NCI-H2107 treated with DMSO at 0.1 percent for 48 hours (cell line): ENCODE measurements around the gene NOS1.
"Not testable (repeated sequence)": the region's sequence is repeated elsewhere in the genome, so short reads cannot be mapped to it uniquely, and the experiment has no call there.

ENCODE experiments used
- DNase-seq: peaks from one replicate; lab custom pipeline; 2025; ENCODE audit not compliant: unreplicated experiment; lab: John Stamatoyannopoulos, UW

The NOS1 gene

GRCh38 chr12:117361347-117361751 lies at the start of gene NOS1:
Gene NOS1 (minus strand): TSS chr12:117361626. CDS start chr12:117331069, 30,557 bp downstream.
- DNase-seq, result no peak

- no peak for DNase-seq
These were observed 47.9 kb upstream of the NOS1 start for GRCh38 chr12:117409286-117409685.

GRCh38 chr12:117408161-117408791 lies 46.9 kb upstream of the NOS1 start:
- peak; percentile 20 for DNase-seq

DNA sequence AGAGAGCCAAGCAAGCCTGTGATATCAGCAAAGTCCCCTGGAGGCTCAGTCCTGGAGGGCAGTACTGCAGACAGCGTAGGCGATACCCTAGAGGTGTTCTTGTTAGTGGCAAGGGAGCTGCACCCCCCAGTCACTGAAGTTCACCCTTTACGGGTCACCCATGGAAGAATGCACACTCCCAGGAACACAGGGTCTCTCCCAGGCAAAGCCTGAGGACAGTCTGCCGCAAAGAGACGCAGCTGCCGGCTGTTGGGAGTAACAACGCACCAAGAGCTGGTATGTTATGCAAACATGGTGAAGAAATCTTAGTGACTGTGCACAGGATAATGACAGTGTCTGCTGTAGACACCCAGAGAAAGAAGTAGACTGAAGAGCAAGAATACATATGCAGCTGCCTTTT lies 43.5 kb upstream of the NOS1 start:
- no peak for DNase-seq

DNA sequence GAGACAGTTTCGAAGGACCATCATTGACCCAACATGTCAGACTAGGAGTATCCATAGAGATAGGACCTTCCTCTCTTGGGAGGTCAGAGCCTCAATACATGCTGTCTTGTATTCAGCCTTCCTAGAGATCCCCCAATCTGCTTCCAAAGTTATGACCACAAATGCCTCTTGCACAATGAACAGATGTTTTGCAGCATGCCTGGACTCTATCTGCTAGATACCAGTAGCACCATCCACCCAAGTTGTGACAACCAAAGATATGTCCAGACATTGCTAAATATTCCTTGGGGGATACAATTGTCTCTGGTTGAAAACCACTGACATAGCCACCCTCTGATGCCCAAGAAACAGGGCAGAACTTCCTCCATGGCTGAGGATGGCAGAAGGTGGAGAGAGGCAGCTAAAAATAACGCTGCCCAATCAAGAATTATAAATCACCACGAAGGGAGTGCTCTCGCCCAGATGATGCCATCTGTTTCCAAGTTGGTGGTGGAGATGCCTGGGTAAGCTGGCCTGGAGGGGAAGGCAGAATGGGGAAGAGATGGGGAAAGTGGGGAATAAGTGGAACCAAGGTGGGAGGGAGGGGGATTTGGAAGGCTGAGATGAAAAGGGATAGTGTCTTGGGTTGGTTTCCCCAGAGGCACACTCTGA lies 42.9 kb upstream of the NOS1 start:
- no peak for DNase-seq

GRCh38 chr12:117403586-117404139 lies 42.2 kb upstream of the NOS1 start:
- no peak for DNase-seq

DNA sequence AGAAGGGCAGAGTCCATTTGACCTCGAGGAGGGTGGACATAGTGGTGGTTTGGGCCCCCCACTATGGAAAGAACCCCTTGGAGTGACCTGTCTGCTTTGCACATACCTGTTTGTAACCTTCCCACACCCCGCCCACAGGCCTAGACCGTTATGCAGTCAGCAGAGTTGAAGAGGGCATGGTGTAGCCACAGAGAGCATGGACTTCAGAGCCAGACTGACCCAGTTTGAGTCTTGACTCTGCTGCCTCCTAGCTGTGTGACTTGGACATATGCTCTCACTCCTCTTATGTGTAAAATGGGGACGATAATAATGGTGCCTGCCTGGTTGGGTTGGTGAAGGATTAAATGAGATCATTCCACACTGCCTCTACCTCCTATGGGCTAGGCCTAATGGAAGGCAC lies 40.9 kb upstream of the NOS1 start:
- no peak for DNase-seq

- no peak for DNase-seq
These were observed 39.5 kb upstream of the NOS1 start for GRCh38 chr12:117400912-117401311.

DNA sequence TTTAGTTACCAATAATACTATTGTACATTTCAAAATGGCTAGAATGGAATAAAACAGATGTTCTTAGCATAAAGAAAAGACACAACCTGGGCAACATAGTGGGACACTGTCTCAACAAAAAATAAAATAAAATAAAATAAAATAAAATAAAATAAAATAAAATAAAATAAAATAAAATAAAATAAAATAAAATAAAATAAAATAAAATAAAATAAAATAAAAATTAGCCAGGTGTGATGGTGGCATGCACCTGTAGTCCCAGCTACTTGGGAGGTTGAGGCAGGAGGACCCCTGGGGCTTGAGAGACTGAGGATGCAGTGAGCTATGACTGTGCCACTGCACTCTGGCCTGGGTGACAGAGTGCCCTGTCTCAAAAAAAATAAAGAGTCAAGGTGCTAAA lies 37.1 kb upstream of the NOS1 start:
- not testable (repeated sequence) for DNase-seq

DNA sequence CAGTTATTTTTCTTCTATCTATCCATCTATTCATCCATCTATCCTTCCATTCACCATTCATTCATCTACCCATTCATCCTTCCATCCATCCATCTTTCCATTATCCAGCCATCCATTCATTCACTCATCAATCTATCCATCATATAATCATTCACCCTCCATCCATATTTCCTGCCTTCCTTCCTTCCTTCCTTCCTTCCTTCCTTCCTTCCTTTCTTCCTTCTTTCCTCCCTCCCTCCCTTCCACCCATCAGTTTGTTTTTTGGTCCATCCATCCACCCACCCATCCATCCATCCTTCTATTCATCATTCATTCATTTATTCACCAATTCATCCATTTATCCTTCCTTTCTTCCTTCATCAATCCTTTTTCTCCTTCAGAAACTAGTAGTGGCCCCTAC lies 34.3 kb upstream of the NOS1 start:
- DNase-seq, result no peak

GRCh38 chr12:117394491-117394890 lies 33.1 kb upstream of the NOS1 start:
- no peak for DNase-seq

DNA sequence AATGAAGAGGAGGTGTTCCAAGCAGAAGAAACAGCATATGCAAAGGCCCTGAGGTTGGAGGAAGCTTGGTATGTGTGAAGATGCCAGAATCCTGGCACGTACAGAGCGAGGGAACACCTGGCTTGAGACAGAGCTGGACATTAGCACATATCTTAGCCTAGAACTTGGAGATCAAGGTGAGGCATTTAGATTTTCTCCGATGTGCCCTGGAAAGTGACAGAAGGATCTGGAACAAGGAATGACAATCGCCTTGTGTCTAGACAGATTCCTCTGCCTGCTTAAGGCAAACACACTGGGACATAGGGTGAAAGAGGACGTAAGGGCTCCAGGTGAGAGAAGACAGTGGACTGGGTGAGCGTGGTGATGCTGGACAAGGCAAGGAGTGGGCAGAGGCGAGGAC lies 32.2 kb upstream of the NOS1 start:
- no peak for DNase-seq

DNA sequence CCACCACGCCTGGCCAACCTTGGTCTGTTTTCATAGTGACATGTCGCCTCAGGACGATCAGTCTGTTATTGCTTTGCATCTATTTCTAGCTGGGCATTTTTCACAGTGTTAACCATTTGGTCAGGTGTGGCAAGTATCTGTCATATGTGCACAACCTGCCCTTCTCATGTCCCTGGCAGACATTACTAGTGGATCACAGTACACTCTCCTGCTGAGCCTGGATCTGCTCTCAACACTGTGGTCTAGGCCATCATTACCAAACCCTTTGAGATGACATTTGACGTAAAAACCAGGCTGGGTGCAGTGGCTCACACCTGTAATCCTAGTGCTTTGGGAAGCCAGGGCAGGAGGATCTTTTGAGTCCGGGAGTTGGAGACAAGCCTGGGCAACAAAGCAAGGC lies 29.4 kb upstream of the NOS1 start:
- no peak for DNase-seq

DNA sequence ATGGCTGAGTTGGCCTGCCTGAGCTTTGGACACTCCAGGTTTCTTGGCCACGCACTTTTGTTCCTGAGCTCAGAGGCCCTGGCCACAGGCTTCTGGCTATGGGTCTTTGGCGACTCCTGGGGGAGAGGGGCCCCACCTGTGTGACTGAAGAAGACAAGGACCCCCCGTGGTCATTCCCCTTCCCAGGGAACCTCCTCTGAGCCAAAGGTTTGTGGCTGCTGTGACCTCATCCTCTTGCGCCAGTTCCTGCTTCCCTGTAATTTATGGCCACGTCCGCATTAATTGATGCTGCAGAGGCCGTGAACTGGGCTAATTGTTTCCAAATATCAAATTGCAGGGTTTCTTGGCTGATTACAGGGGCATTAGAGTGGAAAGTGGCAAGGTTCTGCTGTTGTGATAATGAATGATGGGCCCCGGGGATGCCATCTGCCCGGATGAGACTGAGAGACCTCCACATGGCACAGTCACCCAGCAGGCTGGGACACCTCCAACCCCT lies 27.6 kb upstream of the NOS1 start:
- peak; percentile 38 for DNase-seq

GRCh38 chr12:117387832-117388231 lies 26.4 kb upstream of the NOS1 start:
- peak; percentile 10 for DNase-seq

DNA sequence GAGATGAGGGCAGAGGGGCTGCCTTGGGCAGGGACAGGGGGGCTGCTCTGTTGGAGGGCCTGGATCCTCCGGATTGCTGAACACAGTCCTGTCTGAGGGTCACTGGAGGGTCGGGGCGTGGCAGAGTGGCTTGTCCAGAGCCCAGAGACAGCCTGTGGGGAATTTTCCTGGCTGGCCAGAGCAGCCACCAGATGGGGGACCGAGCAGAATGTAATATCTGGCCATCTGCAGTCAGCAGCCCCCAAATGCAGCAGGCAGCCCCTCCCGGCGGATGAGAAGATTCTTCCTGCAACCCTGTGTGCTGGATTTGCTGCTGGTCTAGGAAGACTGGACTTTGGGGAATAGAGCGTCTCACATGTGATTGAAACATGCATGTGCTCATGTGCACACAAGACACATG lies 23.3 kb upstream of the NOS1 start:
- DNase-seq, result no peak

DNA sequence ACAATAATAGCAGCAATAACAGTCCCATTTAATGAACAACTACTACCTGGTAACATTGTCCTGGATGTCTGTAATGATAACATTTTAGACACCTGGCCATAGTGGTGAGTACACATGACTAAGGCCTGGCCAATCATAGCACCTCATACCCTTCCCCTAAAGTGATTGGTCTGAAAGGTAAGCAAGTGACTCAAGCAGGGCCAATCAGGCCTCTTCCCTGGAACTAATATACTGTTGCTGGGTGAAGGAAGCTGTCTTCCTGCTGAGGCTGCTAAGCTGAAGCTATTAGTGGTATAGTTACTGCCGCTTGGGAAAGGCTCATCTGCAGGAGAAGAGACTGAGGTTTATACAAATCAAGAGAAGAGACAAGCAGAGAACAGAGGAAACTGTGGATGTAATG lies 18.7 kb upstream of the NOS1 start:
- DNase-seq, result no peak

DNA sequence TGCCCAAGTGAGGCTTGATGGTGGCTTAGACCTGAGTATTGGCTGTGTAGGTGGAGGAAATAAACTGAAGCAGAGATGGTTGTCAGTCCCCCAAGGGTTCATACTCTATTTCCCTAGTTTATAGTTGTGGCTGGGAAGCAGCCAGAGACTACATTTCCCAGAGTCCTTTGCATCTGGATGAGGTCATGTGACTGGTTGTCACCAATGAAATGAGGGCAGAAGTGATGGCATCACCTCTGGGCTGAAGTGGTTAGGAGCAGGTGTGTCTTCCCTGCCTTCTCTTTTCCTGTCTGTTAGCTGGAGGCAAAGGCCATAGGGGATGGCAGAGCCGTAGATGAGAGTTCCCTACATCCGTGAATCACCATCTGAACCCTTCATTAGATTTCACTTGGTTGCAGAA lies 16.3 kb upstream of the NOS1 start:
- no peak for DNase-seq

DNA sequence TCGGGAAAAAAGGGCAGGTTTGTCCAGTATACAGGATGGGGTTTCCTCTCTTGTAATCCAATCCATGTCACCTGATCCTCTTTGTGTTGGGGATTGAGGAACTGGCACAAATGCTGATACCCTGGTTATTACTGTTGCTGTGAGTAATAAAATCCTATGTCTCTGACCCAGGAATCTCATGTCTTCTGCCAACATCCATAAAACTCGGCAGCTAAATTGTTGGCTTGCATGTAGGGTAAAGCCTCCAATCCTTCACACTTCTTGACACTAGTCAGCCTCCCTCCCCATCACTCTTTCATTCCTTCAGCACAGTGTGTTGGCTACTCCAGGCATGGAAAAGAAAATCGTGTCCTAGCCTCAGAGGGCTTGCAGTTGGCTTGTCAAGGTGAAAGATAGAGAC lies 9.2 kb upstream of the NOS1 start:
- no peak for DNase-seq

- not testable (repeated sequence) for DNase-seq
These were observed 8.6 kb upstream of the NOS1 start for GRCh38 chr12:117370000-117370399.

DNA sequence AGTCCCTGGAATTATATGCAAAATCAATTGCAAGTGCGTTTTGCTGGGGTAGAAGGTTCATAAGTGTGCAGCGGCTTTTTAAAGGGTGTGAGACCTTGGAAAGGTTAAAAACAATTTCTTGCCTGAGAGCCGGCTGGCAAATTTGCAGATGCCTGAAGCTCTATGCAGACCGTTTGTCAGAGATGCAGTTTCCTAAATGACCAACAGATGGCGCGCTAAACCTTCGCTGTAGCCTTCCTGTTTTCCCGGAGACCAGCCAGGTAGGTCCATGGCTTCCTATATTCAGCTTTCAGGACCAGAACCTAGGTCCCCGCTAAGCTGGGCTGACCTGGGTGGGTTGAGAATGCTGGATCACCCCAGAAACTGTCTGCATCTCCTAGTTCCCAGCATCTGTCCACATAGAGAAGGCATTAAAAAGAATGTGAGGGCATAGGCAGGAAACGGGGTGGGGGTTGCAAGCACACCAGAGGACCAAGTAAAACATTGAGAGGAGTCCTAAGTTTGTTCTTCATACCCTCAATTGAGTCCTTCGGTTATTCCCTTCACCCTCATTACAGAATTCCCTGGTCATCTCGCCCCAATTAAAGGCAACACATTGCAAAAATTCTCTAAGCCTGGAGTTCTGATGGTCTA lies 5.7 kb upstream of the NOS1 start:
- DNase-seq, result peak; percentile 86

GRCh38 chr12:117365049-117365616 lies 3.7 kb upstream of the NOS1 start:
- DNase-seq, result no peak
